H9 (cell line): ENCODE results near the gene PLXNB1. TPM values are rescaled to one million over a fixed set of nuclear protein-coding genes. Genes with fewer than 3 reads are reported as not detected.

Source experiments
- DNase-seq: peaks from one replicate; pipeline ENCODE4 v3.0.0-alpha.2; 2017
- H2AFZ ChIP-seq: one replicate; pipeline ENCODE4 v1.6.1; 2013; ENCODE audit warnings: mild to moderate bottlenecking, low read length, control low read depth, moderate library complexity
- H2AK5ac ChIP-seq: 2 replicates; pipeline ENCODE4 v1.6.1; 2013; ENCODE audit warnings: low read length, control low read depth, mixed read lengths; ENCODE audit not compliant: insufficient read length
- H2BK120ac ChIP-seq: one replicate; pipeline ENCODE4 v1.6.1; 2013; ENCODE audit warnings: low read depth, mild to moderate bottlenecking, low read length, control low read depth, inconsistent platforms; ENCODE audit not compliant: poor library complexity, severe bottlenecking
- H2BK12ac ChIP-seq: 2 replicates; pipeline ENCODE4 v1.6.1; 2013; ENCODE audit warnings: low read length, control low read depth, mixed read lengths, low read depth; ENCODE audit not compliant: insufficient read length
- H2BK15ac ChIP-seq: 2 replicates; pipeline ENCODE4 v1.6.1; 2013; ENCODE audit warnings: low read depth, low read length, control low read depth
- H2BK20ac ChIP-seq: one replicate; pipeline ENCODE4 v1.6.1; 2013; ENCODE audit warnings: low read depth, mild to moderate bottlenecking, low read length, control low read depth, inconsistent platforms; ENCODE audit not compliant: poor library complexity, severe bottlenecking
- H2BK5ac ChIP-seq: 2 replicates; pipeline ENCODE4 v1.6.1; 2013; ENCODE audit warnings: low read length, control low read depth, mixed read lengths; ENCODE audit not compliant: insufficient read length
- H3K14ac ChIP-seq: 2 replicates; pipeline ENCODE4 v1.6.1; 2013; ENCODE audit warnings: low read length, control low read depth; ENCODE audit not compliant: insufficient read depth
- H3K18ac ChIP-seq: 2 replicates; pipeline ENCODE4 v1.6.1; 2013; ENCODE audit warnings: low read depth, mild to moderate bottlenecking, mixed read lengths, low read length, control low read depth; ENCODE audit not compliant: insufficient read length
- H3K23ac ChIP-seq: 2 replicates; pipeline ENCODE4 v1.6.1; 2013; ENCODE audit warnings: low read length, control low read depth, mixed read lengths, low read depth; ENCODE audit not compliant: insufficient read length
- H3K23me2 ChIP-seq: 2 replicates; pipeline ENCODE4 v1.6.1; 2013; ENCODE audit warnings: low read depth, mild to moderate bottlenecking, mixed read lengths, low read length, control low read depth; ENCODE audit not compliant: insufficient read length, poor library complexity, severe bottlenecking
- H3K27ac ChIP-seq: 2 replicates; pipeline ENCODE4 v1.5.1; 2013; ENCODE audit warnings: low read length, control low read depth, mixed read lengths, low read depth; ENCODE audit not compliant: insufficient read length
- H3K27me3 ChIP-seq: 2 replicates; pipeline ENCODE4 v1.6.1; 2013; ENCODE audit warnings: low read length, control low read depth, inconsistent platforms; ENCODE audit not compliant: insufficient read depth
- H3K4ac ChIP-seq: 2 replicates; pipeline ENCODE4 v1.6.1; 2013; ENCODE audit warnings: low read depth, mild to moderate bottlenecking, control low read depth, inconsistent platforms, low read length, moderate library complexity
- H3K4me1 ChIP-seq: 2 replicates; pipeline ENCODE4 v1.6.1; 2013; ENCODE audit warnings: low read length, control low read depth, inconsistent platforms; ENCODE audit not compliant: insufficient read depth
- H3K4me2 ChIP-seq: 2 replicates; pipeline ENCODE4 v1.6.1; 2013; ENCODE audit warnings: low read length, control low read depth, mixed read lengths; ENCODE audit not compliant: insufficient read length, insufficient read depth
- H3K56ac ChIP-seq: 2 replicates; pipeline ENCODE4 v1.6.1; 2013; ENCODE audit warnings: low read depth, mild to moderate bottlenecking, mixed read lengths, low read length, control low read depth; ENCODE audit not compliant: insufficient read length
- H3K79me1 ChIP-seq: 2 replicates; pipeline ENCODE4 v1.6.1; 2013; ENCODE audit warnings: low read depth, mild to moderate bottlenecking, moderate library complexity, low read length, control low read depth, inconsistent platforms; ENCODE audit not compliant: insufficient read depth, poor library complexity, severe bottlenecking
- H3K79me2 ChIP-seq: 2 replicates; pipeline ENCODE4 v1.6.1; 2013; ENCODE audit warnings: low read length, control low read depth, inconsistent platforms; ENCODE audit not compliant: insufficient read depth
- H3K9ac ChIP-seq: 2 replicates; pipeline ENCODE4 v1.6.1; 2013; ENCODE audit warnings: low read length, control low read depth, mixed read lengths; ENCODE audit not compliant: insufficient read length; ENCODE audit errors: extremely low read depth
- H3K9me3 ChIP-seq: one replicate; pipeline ENCODE4 v1.6.1; 2013; ENCODE audit warnings: low read depth, low read length, inconsistent platforms; ENCODE audit not compliant: control insufficient read depth
- H3T11ph ChIP-seq: one replicate; pipeline ENCODE4 v1.6.1; 2013; ENCODE audit warnings: mild to moderate bottlenecking, low read length, control low read depth, inconsistent platforms
- H4K20me1 ChIP-seq: one replicate; pipeline ENCODE4 v1.6.1; 2013; ENCODE audit not compliant: control insufficient read depth, insufficient read length, insufficient read depth
- H4K5ac ChIP-seq: 2 replicates; pipeline ENCODE4 v1.6.1; 2013; ENCODE audit warnings: low read depth, mild to moderate bottlenecking, mixed read lengths, low read length, control low read depth; ENCODE audit not compliant: insufficient read length
- H4K8ac ChIP-seq: replicated peaks from 2 replicates; pipeline ENCODE4 v1.6.1; 2013; ENCODE audit warnings: low read length, control low read depth, mixed read lengths, low read depth; ENCODE audit not compliant: insufficient read length
- H4K91ac ChIP-seq: 2 replicates; pipeline ENCODE4 v1.6.1; 2013; ENCODE audit warnings: low read depth, mild to moderate bottlenecking, moderate library complexity, mixed read lengths, low read length, control low read depth; ENCODE audit not compliant: insufficient read length
- H3K27ac Mint-ChIP-seq, 3 experiments: 2 replicates in 2 of 3; 3 replicates in 1 of 3; pipeline ENCODE4 v1.8.0; 2020 to 2021; ENCODE audit warnings: mixed read lengths in 3 of 3, mild to moderate bottlenecking in 1 of 3, moderate library complexity in 1 of 3
- H3K27me3 Mint-ChIP-seq: 2 replicates; pipeline ENCODE4 v1.8.0; 2021; ENCODE audit warnings: low read depth, mild to moderate bottlenecking, moderate library complexity, mixed read lengths
- H3K36me3 Mint-ChIP-seq, 3 experiments: 2 replicates in 2 of 3; 3 replicates in 1 of 3; pipeline ENCODE4 v1.8.0; 2020 to 2021; ENCODE audit warnings: low read depth in 3 of 3, mixed read lengths in 3 of 3; ENCODE audit not compliant: insufficient read depth in 1 of 3
- H3K4me1 Mint-ChIP-seq, 2 experiments: 2 replicates each; pipeline ENCODE4 v1.8.0; 2020; ENCODE audit warnings: mixed read lengths in 2 of 2
- H3K4me3 Mint-ChIP-seq, 2 experiments: 2 replicates in 1 of 2; 3 replicates in 1 of 2; pipeline ENCODE4 v1.8.0; 2020 to 2021; ENCODE audit warnings: mild to moderate bottlenecking in 2 of 2, mixed read lengths in 2 of 2, moderate library complexity in 1 of 2
- H3K9me3 Mint-ChIP-seq, 2 experiments: 2 replicates in 1 of 2; 3 replicates in 1 of 2; pipeline ENCODE4 v1.8.0; 2020; ENCODE audit warnings: mild to moderate bottlenecking in 2 of 2, mixed read lengths in 2 of 2, moderate library complexity in 1 of 2
- WGBS: extraction: QIAGEN DNeasy Blood & Tissue Kit; methylation state at CpG from one replicate; pipeline ENCODE4 v1.1.7; 2013; ENCODE audit warnings: missing lambda C conversion rate, low lambda C conversion rate, mixed read lengths; ENCODE audit not compliant: insufficient read length; ENCODE audit errors: extremely low coverage; 5-methylcytosine and 5-hydroxymethylcytosine counted together
- total RNA-seq: library from RNA; stranded (reverse); gene quantifications from 2 replicates; pipeline ENCODE4 v1.2.1, GENCODE V29; 2021
- TF ChIP-seq, protein P1 (sequence below): fragments of 200-600 bp; sonication (generic); conservative IDR thresholded peaks from 3 replicates; pipeline ENCODE4 v1.8.0; 2021; ENCODE audit warnings: antibody characterized with exemption, mild to moderate bottlenecking

The PLXNB1 gene
- total RNA-seq, 1 experiment from 2014 or later: 184 TPM

DNA sequence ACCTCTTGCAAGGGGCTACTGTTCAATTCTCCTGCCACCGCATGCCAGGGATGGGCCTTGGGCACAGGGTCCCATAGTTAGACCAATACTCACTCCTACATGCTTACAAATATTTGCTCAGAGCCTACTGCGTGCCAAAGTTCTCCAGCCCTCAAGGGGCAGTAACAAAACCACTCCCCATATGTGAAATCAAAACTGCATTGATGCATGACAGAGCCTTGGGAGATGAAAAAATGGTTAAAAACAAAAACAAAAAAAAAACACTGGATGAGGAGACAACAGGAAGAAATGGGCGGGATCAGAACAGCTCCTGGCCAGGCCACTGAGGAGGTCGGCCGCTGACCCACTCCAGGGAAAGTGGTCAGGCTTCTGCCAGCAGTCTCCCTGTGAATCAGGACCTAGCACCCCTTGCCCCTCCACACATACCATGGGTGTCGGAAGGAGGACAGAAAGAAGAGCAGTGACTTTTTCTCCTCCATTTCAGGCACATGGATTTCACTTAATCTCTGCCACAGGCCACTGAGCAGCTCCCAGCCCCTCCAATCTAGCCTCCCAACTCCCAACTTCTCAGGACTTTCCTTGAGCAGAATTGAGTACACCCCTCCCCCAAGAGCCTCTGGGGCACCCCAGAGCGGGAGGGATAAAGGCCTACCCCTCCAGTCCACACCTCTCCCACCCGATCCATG lies 2.8 kb downstream of the PLXNB1 start:
- peaks cover 47 to 52% of the 10 kb centered on the region in 2 experiments for H3K4me1 Mint-ChIP-seq
- no peak overlapping the region for H4K8ac ChIP-seq
- no peak for DNase-seq
- H2BK12ac ChIP-seq: no peak overlapping the region
- H3K23ac ChIP-seq: no peak overlapping the region
- no peak overlapping the region for H2BK5ac ChIP-seq
- H3K4me3 Mint-ChIP-seq: peak overlapping the region; percentile 83 to 89
- no peak overlapping the region for H4K91ac ChIP-seq
- no peaks in the 10 kb centered on the region for H3K27me3 ChIP-seq
- no peak overlapping the region for H3T11ph ChIP-seq
- H3K27ac Mint-ChIP-seq: peak overlapping the region; percentile 50 to 97 (median 93)
- H2BK20ac ChIP-seq: no peak overlapping the region
- H3K9me3 ChIP-seq: no peaks in the 10 kb centered on the region
- peak overlapping the region; percentile 65 for H3K4me2 ChIP-seq
- H3K27me3 Mint-ChIP-seq: no peaks in the 10 kb centered on the region
- H3K27ac ChIP-seq: no peak overlapping the region
- H4K20me1 ChIP-seq: no peaks in the 10 kb centered on the region
- H2BK15ac ChIP-seq: no peak overlapping the region
- H2AFZ ChIP-seq: no peak overlapping the region
- peaks cover 13% of the 10 kb centered on the region; the same call in 1 of the 2 replicates for H3K4me1 ChIP-seq
- H2BK120ac ChIP-seq: no peak overlapping the region
- H3K23me2 ChIP-seq: peaks cover 13% of the 10 kb centered on the region
- no peak overlapping the region for H4K5ac ChIP-seq
- H3K56ac ChIP-seq: no peak overlapping the region
- peaks cover 10 to 36% (median 30%) of the 10 kb centered on the region in 3 experiments; a peak in 6 of 7 replicates for H3K36me3 Mint-ChIP-seq
- no peak overlapping the region for H3K4ac ChIP-seq
- no peaks in the 10 kb centered on the region for H3K79me1 ChIP-seq
- TF ChIP-seq, protein P1, sequence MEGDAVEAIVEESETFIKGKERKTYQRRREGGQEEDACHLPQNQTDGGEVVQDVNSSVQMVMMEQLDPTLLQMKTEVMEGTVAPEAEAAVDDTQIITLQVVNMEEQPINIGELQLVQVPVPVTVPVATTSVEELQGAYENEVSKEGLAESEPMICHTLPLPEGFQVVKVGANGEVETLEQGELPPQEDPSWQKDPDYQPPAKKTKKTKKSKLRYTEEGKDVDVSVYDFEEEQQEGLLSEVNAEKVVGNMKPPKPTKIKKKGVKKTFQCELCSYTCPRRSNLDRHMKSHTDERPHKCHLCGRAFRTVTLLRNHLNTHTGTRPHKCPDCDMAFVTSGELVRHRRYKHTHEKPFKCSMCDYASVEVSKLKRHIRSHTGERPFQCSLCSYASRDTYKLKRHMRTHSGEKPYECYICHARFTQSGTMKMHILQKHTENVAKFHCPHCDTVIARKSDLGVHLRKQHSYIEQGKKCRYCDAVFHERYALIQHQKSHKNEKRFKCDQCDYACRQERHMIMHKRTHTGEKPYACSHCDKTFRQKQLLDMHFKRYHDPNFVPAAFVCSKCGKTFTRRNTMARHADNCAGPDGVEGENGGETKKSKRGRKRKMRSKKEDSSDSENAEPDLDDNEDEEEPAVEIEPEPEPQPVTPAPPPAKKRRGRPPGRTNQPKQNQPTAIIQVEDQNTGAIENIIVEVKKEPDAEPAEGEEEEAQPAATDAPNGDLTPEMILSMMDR: no peak
- peaks cover 35% of the 10 kb centered on the region; the same call in 1 of the 2 replicates for H3K79me2 ChIP-seq
- no peak overlapping the region for H2AK5ac ChIP-seq
- H3K14ac ChIP-seq: no peak overlapping the region
- H3K9ac ChIP-seq: no peak overlapping the region
- WGBS: no CpG with 5 or more reads among the region's 8 CpGs
- no peak overlapping the region for H3K18ac ChIP-seq
- H3K9me3 Mint-ChIP-seq: no peaks in the 10 kb centered on the region
